Esophagus squamous epithelium (tissue), 5 donors: ENCODE measurements around the gene GPR150. TPM values are rescaled to one million over a fixed set of nuclear protein-coding genes. Genes with fewer than 3 reads are reported as not detected.

Experiments
- DNase-seq: peaks from one replicate; lab custom pipeline; 2025; lab: John Stamatoyannopoulos, UW
- H3K27ac ChIP-seq, 4 donors: fragments of 200-600 bp; sonication (generic); one replicate each; pipeline ENCODE4 v1.5.1; 2016 to 2019; ENCODE audit warnings: mild to moderate bottlenecking in 1 of 4
- H3K27me3 ChIP-seq, 4 donors: fragments of 200-600 bp; sonication (generic); 1 replicate in 3 of 4; 2 replicates in 1 of 4; pipeline versions ENCODE4 v1.5.1 to v1.6.0; 2017 to 2021; ENCODE audit warnings: antibody characterized with exemption in 1 of 4
- H3K36me3 ChIP-seq, 3 donors: fragments of 200-600 bp; sonication (generic); one replicate each; pipeline ENCODE4 v1.5.1; 2016 to 2019
- H3K4me1 ChIP-seq, 3 donors: fragments of 200-600 bp; sonication (generic); one replicate each; pipeline ENCODE4 v1.5.1; 2017 to 2019
- H3K4me3 ChIP-seq, 4 donors: fragments of 200-600 bp; sonication (generic); 1 replicate in 3 of 4; 2 replicates in 1 of 4; pipeline ENCODE4 v1.5.1; 2016 to 2019; ENCODE audit warnings: mild to moderate bottlenecking in 2 of 4, moderate library complexity in 1 of 4
- H3K9me3 ChIP-seq, 3 donors: fragments of 200-600 bp; sonication (generic); one replicate each; pipeline ENCODE4 v1.5.1; 2016 to 2019
- CTCF ChIP-seq, 6 experiments: fragments of 450-650 bp in 4 of 6; fragments of 200-600 bp in 2 of 6; sonication (generic) in 2 of 6; IDR thresholded peaks; one replicate each; pipeline ENCODE4 v1.5.1; 2016 to 2019; ENCODE audit warnings: antibody characterized with exemption in 6 of 6, mild to moderate bottlenecking in 4 of 6, moderate library complexity in 4 of 6
- POLR2A ChIP-seq, 4 donors: fragments of 450-650 bp; IDR thresholded peaks; one replicate each; pipeline ENCODE4 v1.6.1; 2017; ENCODE audit warnings: antibody characterized with exemption in 4 of 4, mild to moderate bottlenecking in 4 of 4, moderate library complexity in 3 of 4
- WGBS, 2 donors: methylation state at CpG; one replicate each; pipeline ENCODE4 v1.1.5; 2018; 5-methylcytosine and 5-hydroxymethylcytosine counted together
- intact Hi-C: fragments of 100-400 bp; cut with DNase I; formaldehyde crosslinking; loops from one replicate; pipeline ENCODE4 v1.15.0; 2022
- total RNA-seq, 4 donors: library from RNA; depleted of rRNA; stranded (reverse); fragments of >200 nt; gene quantifications; one replicate each; pipeline ENCODE4 v1.1.0, GENCODE V29; 2016
- donor health status: DM: yes; HTN: yes; CAD: no.

GPR150 gene
- total RNA-seq, 4 donors from 2014 or later: not detected

- Histone ChIP-seq H3K27ac (no peak overlapping the region), H3K4me3 (no peak overlapping the region), H3K27me3 (no peaks in the 10 kb centered on the region), H3K9me3 (no peaks in the 10 kb centered on the region), H3K4me1 (no peaks in the 10 kb centered on the region), H3K36me3 (no peaks in the 10 kb centered on the region)
- TF ChIP-seq POLR2A (IDR thresholded peaks at IDR 0.05) (no peak), CTCF (IDR thresholded peaks at IDR 0.05) (no peak)
- 80 to 89% methylated on average over 5 of the region's 5 CpGs for WGBS, 2 donors
- DNase-seq: no peak
- intact Hi-C loops: no loop called here
Measured at GRCh38 chr5:95591490-95591901, 28.4 kb upstream of the GPR150 start.

- Histone ChIP-seq H3K4me3 (no peak overlapping the region), H3K9me3 (no peaks in the 10 kb centered on the region), H3K27ac (no peak overlapping the region), H3K4me1 (no peaks in the 10 kb centered on the region), H3K36me3 (no peaks in the 10 kb centered on the region), H3K27me3 (no peaks in the 10 kb centered on the region)
- DNase-seq: no peak
- intact Hi-C loops: no loop called here
- WGBS, 2 donors: 85 to 94% methylated on average over 3 of the region's 3 CpGs
- TF ChIP-seq POLR2A (IDR thresholded peaks at IDR 0.05) (no peak), CTCF (IDR thresholded peaks at IDR 0.05) (no peak)
Measured at GRCh38 chr5:95595289-95595931, 24.5 kb upstream of the GPR150 start.

- TF ChIP-seq CTCF (IDR thresholded peaks at IDR 0.05) (no peak), POLR2A (IDR thresholded peaks at IDR 0.05) (no peak)
- intact Hi-C loops: no loop called here
Measured at GRCh38 chr5:95599252-95599651, 20.6 kb upstream of the GPR150 start.

GRCh38 chr5:95600557-95600956 lies 19.3 kb upstream of the GPR150 start:
- intact Hi-C loops: no loop called here
- no peak for TF ChIP-seq CTCF (IDR thresholded peaks at IDR 0.05)
- no peak for TF ChIP-seq POLR2A (IDR thresholded peaks at IDR 0.05)
- 86 to 93% methylated on average over 1 of the region's 1 CpG for WGBS, 2 donors

More at GRCh38 chr5:95599252-95599651, 20.6 kb upstream of the GPR150 start:
- no peak for DNase-seq
- H3K27me3 ChIP-seq: no peaks in the 10 kb centered on the region
- H3K9me3 ChIP-seq: no peaks in the 10 kb centered on the region
- H3K4me1 ChIP-seq: no peaks in the 10 kb centered on the region
- WGBS, 2 donors: 96 to 100% methylated on average over 1 of the region's 1 CpG
- no peak overlapping the region for H3K27ac ChIP-seq
- H3K4me3 ChIP-seq: no peak overlapping the region
- peaks cover 0 to 7% (median 0%) of the 10 kb centered on the region in 3 donors for H3K36me3 ChIP-seq

GRCh38 chr5:95605786-95606185 lies 14.1 kb upstream of the GPR150 start:
- 95 to 100% methylated on average over 4 to 5 of the region's 5 CpGs for WGBS, 2 donors
- Histone ChIP-seq H3K4me1 (no peaks in the 10 kb centered on the region), H3K27ac (no peak overlapping the region), H3K27me3 (no peaks in the 10 kb centered on the region), H3K36me3 (peaks cover 0 to 5% (median 0%) of the 10 kb centered on the region in 3 donors), H3K4me3 (no peak overlapping the region), H3K9me3 (no peaks in the 10 kb centered on the region)
- intact Hi-C loops: no loop called here
- no peak for TF ChIP-seq CTCF (IDR thresholded peaks at IDR 0.05)
- TF ChIP-seq POLR2A (IDR thresholded peaks at IDR 0.05): no peak
- no peak for DNase-seq

More at GRCh38 chr5:95600557-95600956, 19.3 kb upstream of the GPR150 start:
- DNase-seq: no peak
- peaks cover 0 to 7% (median 0%) of the 10 kb centered on the region in 3 donors for H3K36me3 ChIP-seq
- no peaks in the 10 kb centered on the region for H3K9me3 ChIP-seq
- no peak overlapping the region for H3K4me3 ChIP-seq
- H3K27me3 ChIP-seq: no peaks in the 10 kb centered on the region
- no peak overlapping the region for H3K27ac ChIP-seq
- no peaks in the 10 kb centered on the region for H3K4me1 ChIP-seq
